Dermis blood vessel endothelial cell (primary cell): ENCODE data around the gene C12orf60. TPM values are rescaled to one million over a fixed set of nuclear protein-coding genes. Genes with fewer than 3 reads are reported as not detected.
"Not testable (repeated sequence)": the region's sequence is repeated elsewhere in the genome, so short reads cannot be mapped to it uniquely, and the experiment has no call there.

Experiments used
- DNase-seq: peaks from one replicate; pipeline ENCODE4 v3.0.0; 2010
- total RNA-seq: library from RNA; depleted of rRNA; stranded (reverse); fragments of >200 nt; gene quantifications from 2 replicates; pipeline ENCODE4 v1.2.3, GENCODE V29; 2014

C12orf60 gene
- 1.7 and 2.0 TPM in 2 replicates for total RNA-seq

GRCh38 chr12:14803011-14803829 lies at the start of gene C12orf60, which contains the start of gene WBP11:
Gene C12orf60, plus strand, starts transcription at chr12:14803670. Its CDS starts 19,266 bp downstream, at chr12:14822936.
Gene WBP11, minus strand, starts transcription at chr12:14803478. Its CDS starts 2,095 bp downstream, at chr12:14801383.
- peak; percentile 99 for DNase-seq

GRCh38 chr12:14756334-14757143 lies 46.9 kb upstream of the C12orf60 start:
- DNase-seq = peak; percentile 37

GRCh38 chr12:14759711-14760280 lies 43.7 kb upstream of the C12orf60 start:
- not testable (repeated sequence) for DNase-seq

- DNase-seq = no peak
Measured at GRCh38 chr12:14765398-14765797, 38.1 kb upstream of the C12orf60 start.

GRCh38 chr12:14766020-14766419 lies 37.5 kb upstream of the C12orf60 start:
- DNase-seq = not testable (repeated sequence)

- DNase-seq = no peak
Measured at GRCh38 chr12:14766649-14767215, 36.7 kb upstream of the C12orf60 start.

- no peak for DNase-seq
Measured at GRCh38 chr12:14767617-14768016, 35.9 kb upstream of the C12orf60 start.

- no peak for DNase-seq
Measured at GRCh38 chr12:14768823-14769405, 34.6 kb upstream of the C12orf60 start.

GRCh38 chr12:14769466-14769968 lies 34.0 kb upstream of the C12orf60 start:
- DNase-seq = peak; percentile 48

- DNase-seq = peak; percentile 87
Measured at GRCh38 chr12:14769969-14770495, 33.4 kb upstream of the C12orf60 start.

- DNase-seq = peak; percentile 95
Measured at GRCh38 chr12:14770496-14771461, 32.7 kb upstream of the C12orf60 start.

- no peak for DNase-seq
Measured at GRCh38 chr12:14771651-14772137, 31.8 kb upstream of the C12orf60 start.

GRCh38 chr12:14772946-14773345 lies 30.5 kb upstream of the C12orf60 start:
- DNase-seq = no peak

- DNase-seq = no peak
Measured at GRCh38 chr12:14773685-14774073, 29.8 kb upstream of the C12orf60 start.

GRCh38 chr12:14774074-14774905 lies 29.2 kb upstream of the C12orf60 start:
- DNase-seq = peak; percentile 97

GRCh38 chr12:14774906-14775635 lies 28.4 kb upstream of the C12orf60 start:
- DNase-seq = peak; percentile 58

- DNase-seq = no peak
Measured at GRCh38 chr12:14775636-14775980, 27.9 kb upstream of the C12orf60 start.

GRCh38 chr12:14776236-14776961 lies 27.1 kb upstream of the C12orf60 start:
- peak; percentile 33 for DNase-seq
